HG03378 (cell line): ENCODE data around the gene GSE1.

ENCODE experiments used
- ATAC-seq: cut with Tn5 transposase; IDR thresholded peaks from one replicate; pipeline ENCODE4 v1.9.1; 2021; ENCODE audit warnings: mild to moderate bottlenecking, moderate library complexity; ENCODE audit not compliant: unreplicated experiment

Gene GSE1

GRCh38 chr16:85717393-85718152 is 104.5 kb downstream of the GSE1 start:
- no peak for ATAC-seq

GRCh38 chr16:85718153-85718477 is 105.0 kb downstream of the GSE1 start:
- no peak for ATAC-seq

GRCh38 chr16:85718682-85719081 is 105.6 kb downstream of the GSE1 start:
- ATAC-seq, result no peak

- ATAC-seq, result no peak
Measured at GRCh38 chr16:85719605-85720301, 106.6 kb downstream of the GSE1 start.

- no peak for ATAC-seq
Measured at GRCh38 chr16:85720302-85720637, 107.1 kb downstream of the GSE1 start.

- no peak for ATAC-seq
Measured at GRCh38 chr16:85722128-85722893, 109.2 kb downstream of the GSE1 start.

- ATAC-seq, result no peak
Measured at GRCh38 chr16:85724126-85724879, 111.2 kb downstream of the GSE1 start.

GRCh38 chr16:85724936-85725335 is 111.8 kb downstream of the GSE1 start:
- ATAC-seq, result no peak
